Body of pancreas (tissue), 4 donors: Measurements from ENCODE around the gene SYT11. TPM values are rescaled to one million over a fixed set of nuclear protein-coding genes. Genes with fewer than 3 reads are reported as not detected.

Source experiments
- ATAC-seq: fragments of 150-250 bp; one replicate; pipeline ENCODE4 v1.9.1; 2016
- DNase-seq, 4 donors: peaks; one replicate each; pipeline ENCODE4 v3.0.0-alpha.2; 2019
- H3K27ac ChIP-seq, 4 donors: fragments of 200-600 bp; sonication (generic); 1 replicate in 3 of 4; 2 replicates in 1 of 4; pipeline versions ENCODE4 v1.5.1 to v1.6.1; 2016 to 2019; ENCODE audit warnings: mild to moderate bottlenecking in 1 of 4, mixed read lengths in 1 of 4, moderate library complexity in 1 of 4
- H3K27me3 ChIP-seq, 2 donors: fragments of 200-600 bp; sonication (generic); one replicate each; pipeline ENCODE4 v1.6.0; 2016; ENCODE audit warnings: mild to moderate bottlenecking in 1 of 2
- H3K36me3 ChIP-seq, 2 donors: fragments of 200-600 bp; sonication (generic); replicated peaks in 1 of 2; 2 replicates each; pipeline ENCODE4 v1.5.1; 2016; ENCODE audit warnings: low read depth in 2 of 2; ENCODE audit not compliant: insufficient read depth in 1 of 2
- H3K4me1 ChIP-seq: fragments of 200-600 bp; sonication (generic); one replicate; pipeline ENCODE4 v1.6.0; 2016
- H3K4me3 ChIP-seq, 2 donors: fragments of 200-600 bp; sonication (generic); 1 replicate in 1 of 2; 2 replicates in 1 of 2; pipeline ENCODE4 v1.5.1; 2016 to 2019
- H3K9me3 ChIP-seq, 3 donors: fragments of 200-600 bp; sonication (generic); 1 replicate in 2 of 3; 2 replicates in 1 of 3; pipeline ENCODE4 v1.5.1; 2016
- CTCF ChIP-seq, 7 experiments: fragments of 450-650 bp in 4 of 7; fragments of 200-600 bp in 3 of 7; sonication (generic) in 3 of 7; IDR thresholded peaks; one replicate each; pipeline ENCODE4 v1.5.1; 2016 to 2019; ENCODE audit warnings: antibody characterized with exemption in 7 of 7
- POLR2A ChIP-seq, 3 donors: fragments of 450-650 bp; IDR thresholded peaks; one replicate each; pipeline ENCODE4 v1.6.1; 2016; ENCODE audit warnings: antibody characterized with exemption in 3 of 3, mild to moderate bottlenecking in 2 of 3
- WGBS, 2 donors: methylation state at CpG; one replicate each; pipeline ENCODE4 v1.1.5; 2017; 5-methylcytosine and 5-hydroxymethylcytosine counted together
- intact Hi-C: fragments of 100-400 bp; cut with DNase I; formaldehyde crosslinking; loops from one replicate; pipeline ENCODE4 v1.15.1; 2023
- total RNA-seq, 2 donors: library from RNA; depleted of rRNA; stranded (reverse); fragments of >200 nt; gene quantifications; one replicate each; pipeline ENCODE4 v1.1.0, GENCODE V29; 2016

The SYT11 gene
- total RNA-seq, 2 donors from 2014 or later: 1.3 to 5.4 TPM

DNA sequence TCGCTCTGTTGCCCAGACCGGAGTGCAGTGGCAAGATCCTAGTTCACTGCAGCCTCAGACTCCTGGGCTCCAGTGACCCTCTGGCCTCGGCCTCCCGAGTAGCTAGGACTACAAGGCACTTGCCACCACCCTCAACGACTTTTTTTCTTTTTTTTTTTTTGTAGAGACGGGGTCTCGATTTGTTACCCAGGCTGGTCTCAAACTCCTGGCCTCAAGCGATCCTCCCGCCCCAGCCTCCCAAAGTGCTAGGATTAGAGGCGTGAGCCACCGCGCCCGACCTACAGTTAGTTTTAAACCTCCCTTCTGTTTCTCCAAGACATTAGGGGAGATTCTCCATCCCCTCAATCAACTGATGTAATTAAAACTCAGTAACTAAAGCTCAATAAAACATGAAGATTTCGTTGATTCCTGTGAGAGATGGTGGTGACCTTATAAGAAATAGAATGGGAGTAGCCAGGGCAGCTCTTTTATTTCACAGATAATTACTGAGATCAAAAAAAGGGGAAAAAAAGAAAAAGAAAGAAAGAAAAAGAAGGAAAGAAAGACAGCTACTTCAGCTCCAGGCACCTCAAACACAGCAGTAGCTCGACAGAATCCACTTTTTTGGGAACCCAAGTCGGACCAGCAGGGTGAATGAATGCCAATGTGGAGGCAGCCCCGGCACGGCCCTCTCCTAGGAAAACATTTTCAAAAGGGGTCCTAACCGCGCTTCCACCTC lies 3.0 kb upstream of the SYT11 start:
- 41 to 48% methylated on average over 20 of the region's 20 CpGs for WGBS, 2 donors
- intact Hi-C loops: no loop called here

GRCh38 chr1:155856975-155857930 lies 2.1 kb upstream of the SYT11 start, which contains the start of gene GON4L:
GON4L (minus strand) TSS chr1:155857214; CDS start chr1:155853780, 3,434 bp downstream.
- Histone ChIP-seq H3K27me3 (no peaks in the 10 kb centered on the region), H3K36me3 (peaks cover 0 to 7% of the 10 kb centered on the region in 2 donors), H3K4me1 (peaks cover 30% of the 10 kb centered on the region), H3K4me3 (peak within 1 kb of the TSS; percentile 32 to 70), H3K9me3 (no peaks in the 10 kb centered on the region), H3K27ac (peak within 1 kb of the TSS; percentile 34 to 84 (median 66))
- peak; percentile 90 to 93 (median 93) for DNase-seq
- TF ChIP-seq POLR2A (IDR thresholded peaks at IDR 0.05) (peak in 2 of 3 donors; percentile 67 to 75), CTCF (IDR thresholded peaks at IDR 0.05) (no peak)
- WGBS, 2 donors: 14 to 20% methylated on average over 28 to 46 of the region's 46 CpGs
- intact Hi-C loops: no loop called here
- peak; percentile 78 for ATAC-seq

More for the DNA sequence above, 3.0 kb upstream of the SYT11 start:
- no peak for DNase-seq
- Histone ChIP-seq H3K9me3 (no peaks in the 10 kb centered on the region), H3K27ac (peak overlapping the region; percentile 34 to 84 (median 66)), H3K36me3 (peaks cover 0 to 10% of the 10 kb centered on the region in 2 donors), H3K4me1 (peaks cover 30% of the 10 kb centered on the region), H3K4me3 (peak overlapping the region; percentile 32 to 70), H3K27me3 (no peaks in the 10 kb centered on the region)
- TF ChIP-seq POLR2A (IDR thresholded peaks at IDR 0.05): no peak
- no peak for TF ChIP-seq CTCF (IDR thresholded peaks at IDR 0.05)
- no peak for ATAC-seq

DNA sequence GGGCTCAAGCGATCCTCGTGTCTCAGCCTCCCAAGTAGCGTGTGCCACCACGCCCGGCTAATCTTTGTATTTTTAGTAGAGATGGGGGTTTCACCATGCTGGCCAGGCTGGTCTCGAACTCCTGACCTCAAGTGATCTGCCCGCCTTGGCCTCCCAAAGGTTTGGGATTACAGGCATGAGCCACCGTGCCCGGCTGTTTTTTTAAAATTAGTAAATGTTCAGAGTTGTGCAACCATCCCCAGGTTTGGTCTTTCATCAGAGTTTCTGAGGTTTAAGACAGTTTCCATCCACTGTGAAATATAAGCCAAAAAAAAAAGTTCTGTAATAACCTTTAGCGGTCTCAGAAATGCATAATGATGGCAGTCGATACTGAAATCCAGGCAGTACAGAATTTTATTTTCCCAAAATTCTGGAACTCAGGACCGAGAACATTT lies 550 bp upstream of the SYT11 start:
- intact Hi-C loops: no loop called here
- Histone ChIP-seq H3K36me3 (no peaks in the 10 kb centered on the region), H3K4me1 (peaks cover 30% of the 10 kb centered on the region), H3K9me3 (no peaks in the 10 kb centered on the region), H3K4me3 (no peak overlapping the region), H3K27me3 (no peaks in the 10 kb centered on the region), H3K27ac (peak overlapping the region in 3 of 4 donors; percentile 48 to 84 (median 81))
- no peak for TF ChIP-seq POLR2A (IDR thresholded peaks at IDR 0.05)
- TF ChIP-seq CTCF (IDR thresholded peaks at IDR 0.05): no peak
- peak in 2 of 4 donors; percentile 14 for DNase-seq
- peak; percentile 13 for ATAC-seq
- 39 to 43% methylated on average over 12 of the region's 12 CpGs for WGBS, 2 donors

GRCh38 chr1:155859881-155860871 lies 809 bp downstream of the SYT11 start:
- no peak for TF ChIP-seq POLR2A (IDR thresholded peaks at IDR 0.05)
- no peak for TF ChIP-seq CTCF (IDR thresholded peaks at IDR 0.05)
- peak; percentile 48 to 67 (median 48) for DNase-seq
- intact Hi-C loops: no loop called here
- no peaks in the 10 kb centered on the region for H3K36me3 ChIP-seq
- no peak overlapping the region for H3K4me3 ChIP-seq
- 4 to 5% methylated on average over 16 to 34 of the region's 35 CpGs for WGBS, 2 donors
- ATAC-seq: no peak
- H3K27ac ChIP-seq: peak overlapping the region; percentile 10 to 81 (median 44)
- H3K4me1 ChIP-seq: peaks cover 30% of the 10 kb centered on the region
- no peaks in the 10 kb centered on the region for H3K9me3 ChIP-seq
- H3K27me3 ChIP-seq: no peaks in the 10 kb centered on the region
